SU-DHL-6 (cell line): Measurements from ENCODE around the gene TUBB8B.
"Not testable (repeated sequence)": the region's sequence is repeated elsewhere in the genome, so short reads cannot be mapped to it uniquely, and the experiment has no call there.

Source experiments
- H2AFZ ChIP-seq: fragments of 200-600 bp; sonication (generic); 2 replicates; pipeline ENCODE4 v1.6.1; 2014; ENCODE audit warnings: low read depth, mild to moderate bottlenecking, moderate library complexity, mixed read lengths, antibody characterized with exemption, low read length; ENCODE audit not compliant: severe bottlenecking
- H3F3A ChIP-seq: fragments of 200-600 bp; shearing (Covaris generic); 2 replicates; pipeline ENCODE4 v1.6.0; 2016; ENCODE audit warnings: antibody characterized with exemption, mild to moderate bottlenecking; ENCODE audit not compliant: insufficient read depth
- H3K27ac ChIP-seq: fragments of 200-600 bp; sonication (generic); 2 replicates; pipeline ENCODE4 v1.5.1; 2016; ENCODE audit warnings: low read depth, mild to moderate bottlenecking, low read length, moderate library complexity, mixed read lengths
- H3K27me3 ChIP-seq: fragments of 200-600 bp; sonication (generic), shearing (Covaris generic); 2 replicates; pipeline ENCODE4 v1.6.0; 2014; ENCODE audit warnings: mild to moderate bottlenecking, low read length
- H3K36me3 ChIP-seq: fragments of 200-600 bp; sonication (generic); 2 replicates; pipeline ENCODE4 v1.6.1; 2014; ENCODE audit warnings: mild to moderate bottlenecking, low read length, mixed read lengths
- H3K4me2 ChIP-seq: fragments of 300-600, 200-600 bp; shearing (Covaris generic), sonication (generic); 2 replicates; pipeline ENCODE4 v1.6.0; 2014; ENCODE audit warnings: low read length, low read depth, mild to moderate bottlenecking; ENCODE audit not compliant: poor library complexity, severe bottlenecking
- H3K4me3 ChIP-seq: fragments of 200-600 bp; sonication (generic); 2 replicates; pipeline ENCODE4 v1.5.1; 2014; ENCODE audit warnings: antibody characterized with exemption, low read length, mild to moderate bottlenecking, mixed read lengths; ENCODE audit not compliant: insufficient read depth, poor library complexity, severe bottlenecking
- H3K79me2 ChIP-seq: fragments of 200-600 bp; sonication (generic); 2 replicates; pipeline ENCODE4 v1.6.1; 2014; ENCODE audit warnings: mild to moderate bottlenecking, low read length, moderate library complexity; ENCODE audit not compliant: insufficient read depth
- H3K9ac ChIP-seq: fragments of 200-600 bp; sonication (generic); 2 replicates; pipeline ENCODE4 v1.7.0; 2014; ENCODE audit warnings: mild to moderate bottlenecking, low read length
- H3K9me2 ChIP-seq: fragments of 200-600 bp; sonication (generic); replicated peaks from 2 replicates; pipeline ENCODE4 v1.6.1; 2014; ENCODE audit warnings: low read length; ENCODE audit not compliant: insufficient read depth
- H3K9me3 ChIP-seq: fragments of 200-600 bp; sonication (generic); 2 replicates; pipeline ENCODE4 v1.6.1; 2014; ENCODE audit warnings: low read length, mixed read lengths; ENCODE audit not compliant: insufficient read depth
- H4K20me1 ChIP-seq: fragments of 200-600 bp; sonication (generic); 2 replicates; pipeline ENCODE4 v1.6.1; 2014; ENCODE audit warnings: low read depth, mild to moderate bottlenecking, antibody characterized with exemption, low read length, moderate library complexity, mixed read lengths

TUBB8B gene

DNA sequence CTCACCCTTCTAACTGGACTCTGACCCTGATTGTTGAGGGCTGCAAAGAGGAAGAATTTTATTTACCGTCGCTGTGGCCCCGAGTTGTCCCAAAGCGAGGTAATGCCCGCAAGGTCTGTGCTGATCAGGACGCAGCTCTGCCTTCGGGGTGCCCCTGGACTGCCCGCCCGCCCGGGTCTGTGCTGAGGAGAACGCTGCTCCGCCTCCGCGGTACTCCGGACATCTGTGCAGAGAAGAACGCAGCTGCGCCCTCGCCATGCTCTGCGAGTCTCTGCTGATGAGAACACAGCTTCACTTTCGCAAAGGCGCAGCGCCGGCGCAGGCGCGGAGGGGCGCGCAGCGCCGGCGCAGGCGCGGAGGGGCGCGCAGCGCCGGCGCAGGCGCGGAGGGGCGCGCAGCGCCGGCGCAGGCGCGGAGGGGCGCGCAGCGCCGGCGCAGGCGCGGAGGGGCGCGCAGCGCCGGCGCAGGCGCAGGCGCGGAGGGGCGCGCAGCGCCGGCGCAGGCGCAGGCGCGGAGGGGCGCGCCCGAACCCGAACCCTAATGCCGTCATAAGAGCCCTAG lies 38.7 kb downstream of the TUBB8B start:
- not testable (repeated sequence) for H3K4me2 ChIP-seq, H3K27ac ChIP-seq, H3K36me3 ChIP-seq, H3K27me3 ChIP-seq, H3K79me2 ChIP-seq, H2AFZ ChIP-seq, H3K9me3 ChIP-seq, H4K20me1 ChIP-seq, H3F3A ChIP-seq, H3K9ac ChIP-seq, H3K4me3 ChIP-seq, H3K9me2 ChIP-seq

DNA sequence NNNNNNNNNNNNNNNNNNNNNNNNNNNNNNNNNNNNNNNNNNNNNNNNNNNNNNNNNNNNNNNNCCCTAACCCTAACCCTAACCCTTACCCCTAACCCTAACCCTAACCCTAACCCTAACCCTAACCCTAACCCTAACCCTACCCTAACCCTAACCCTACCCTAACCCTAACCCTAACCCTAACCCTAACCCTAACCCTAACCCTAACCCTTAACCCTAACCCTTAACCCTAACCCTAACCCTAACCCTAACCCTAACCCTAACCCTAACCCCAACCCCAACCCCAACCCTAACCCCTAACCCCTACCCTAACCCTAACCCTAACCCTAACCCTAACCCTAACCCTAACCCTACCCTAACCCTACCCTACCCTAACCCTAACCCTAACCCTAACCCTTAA lies 39.5 kb downstream of the TUBB8B start:
- H3K4me2 ChIP-seq, H3K9me2 ChIP-seq, H3K9ac ChIP-seq, H3K27me3 ChIP-seq, H2AFZ ChIP-seq, H3K36me3 ChIP-seq, H3F3A ChIP-seq, H3K9me3 ChIP-seq, H3K79me2 ChIP-seq, H3K27ac ChIP-seq, H3K4me3 ChIP-seq, H4K20me1 ChIP-seq: not testable (repeated sequence)
